ENCODE data around the gene STK32B.
"Not testable (repeated sequence)": the region's sequence is repeated elsewhere in the genome, so short reads cannot be mapped to it uniquely, and the experiment has no call there.

- TF ChIP-seq CTCF (IDR thresholded peaks at IDR 0.05); EZH2 (IDR thresholded peaks at IDR 0.05; ENCODE audit: borderline replicate concordance, insufficient read depth, low read depth, low read length, poor library complexity, severe bottlenecking): not testable (repeated sequence)
Measured at GRCh38 chr4:5006932-5007331, 44.3 kb upstream of the STK32B start.
